HG02798 (cell line): ENCODE measurements around the gene NEK1.
"Not testable (repeated sequence)": the region's sequence is repeated elsewhere in the genome, so short reads cannot be mapped to it uniquely, and the experiment has no call there.

Source experiments
- ATAC-seq: cut with Tn5 transposase; IDR thresholded peaks from one replicate; pipeline ENCODE4 v1.9.1; 2021; ENCODE audit warnings: mild to moderate bottlenecking; ENCODE audit not compliant: unreplicated experiment, poor library complexity

The NEK1 gene

GRCh38 chr4:169437299-169438047, 174.9 kb downstream of the NEK1 start:
- ATAC-seq, result peak; percentile 91

GRCh38 chr4:169436734-169437133, 175.6 kb downstream of the NEK1 start:
- no peak for ATAC-seq

- no peak for ATAC-seq
Measured at GRCh38 chr4:169428376-169428775, 184.0 kb downstream of the NEK1 start.

- ATAC-seq, result not testable (repeated sequence)
Measured at GRCh38 chr4:169427727-169428126, 184.7 kb downstream of the NEK1 start.

GRCh38 chr4:169420291-169420690, 192.1 kb downstream of the NEK1 start:
- no peak for ATAC-seq

GRCh38 chr4:169418846-169419245, 193.5 kb downstream of the NEK1 start:
- no peak for ATAC-seq

- no peak for ATAC-seq
Measured at GRCh38 chr4:169417629-169418282, 194.6 kb downstream of the NEK1 start.

GRCh38 chr4:169416997-169417396, 195.4 kb downstream of the NEK1 start:
- no peak for ATAC-seq

- ATAC-seq, result no peak
Measured at GRCh38 chr4:169416461-169416860, 195.9 kb downstream of the NEK1 start.

- no peak for ATAC-seq
Measured at GRCh38 chr4:169414913-169415312, 197.5 kb downstream of the NEK1 start.

GRCh38 chr4:169412046-169412445, 200.3 kb downstream of the NEK1 start:
- ATAC-seq, result no peak

- ATAC-seq, result peak; percentile 99
Measured at GRCh38 chr4:169410839-169411770, 201.3 kb downstream of the NEK1 start.

- ATAC-seq, result no peak
Measured at GRCh38 chr4:169407217-169407845, 205.1 kb downstream of the NEK1 start.

GRCh38 chr4:169404960-169405359, 207.4 kb downstream of the NEK1 start:
- ATAC-seq, result no peak

- ATAC-seq, result no peak
Measured at GRCh38 chr4:169400832-169401231, 211.6 kb downstream of the NEK1 start.

GRCh38 chr4:169399976-169400767, 212.2 kb downstream of the NEK1 start:
- ATAC-seq, result peak; percentile 53

GRCh38 chr4:169398316-169398715, 214.1 kb downstream of the NEK1 start:
- no peak for ATAC-seq

GRCh38 chr4:169397762-169398161, 214.6 kb downstream of the NEK1 start:
- ATAC-seq, result no peak

- ATAC-seq, result no peak
Measured at GRCh38 chr4:169385376-169385775, 227.0 kb downstream of the NEK1 start.

GRCh38 chr4:169384779-169385178, 227.6 kb downstream of the NEK1 start:
- no peak for ATAC-seq
